RCC 7860 (cell line): Measurements from ENCODE around the gene SCFD2.

Experiments
- DNase-seq: peaks from one replicate; pipeline ENCODE4 v3.0.0-alpha.2; 2015; ENCODE audit warnings: low spot score
- FAIRE-seq: peaks from 2 replicates; lab custom pipeline; 2012; peaks lifted over from hg19 to GRCh38; lab: Jason Lieb, UNC

Gene SCFD2

DNA sequence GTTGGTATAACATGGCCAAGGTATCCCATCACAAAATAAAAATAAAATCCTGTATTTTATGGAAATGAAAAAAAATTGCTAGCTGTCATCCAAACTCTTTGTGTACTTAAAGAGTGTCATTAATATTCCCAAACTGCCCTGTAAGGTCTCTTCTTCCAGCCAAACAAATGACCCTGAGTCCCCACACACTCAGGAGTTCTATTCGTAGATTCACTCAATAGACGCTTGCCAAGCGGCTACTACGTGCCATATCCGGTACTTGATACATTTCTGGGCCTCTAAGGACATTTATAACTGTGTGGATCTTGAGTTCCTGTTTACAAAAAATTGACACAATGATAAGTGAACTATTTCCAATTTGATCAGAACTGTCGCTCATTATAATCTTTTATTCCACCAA, 245.1 kb downstream of the SCFD2 start:
- FAIRE-seq (no peak), DNase-seq (no peak)

DNA sequence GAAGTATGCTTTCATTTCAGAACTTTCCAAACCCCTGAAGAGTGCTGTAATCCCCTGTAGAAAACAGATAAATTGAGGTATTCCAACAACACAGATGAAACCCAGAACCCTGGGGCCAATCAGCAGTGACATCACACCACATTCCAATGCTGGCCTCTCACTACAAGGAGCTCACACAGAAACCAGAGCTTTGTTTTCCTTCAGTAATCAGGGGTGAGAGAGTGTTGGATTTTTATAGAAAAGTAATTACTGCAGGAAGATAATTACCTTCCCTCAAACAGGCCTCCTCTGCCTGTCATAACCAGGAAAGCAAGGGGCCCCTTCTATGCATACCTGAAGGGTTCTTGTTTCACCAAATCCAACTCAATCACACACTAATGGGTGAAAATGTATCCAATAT, 246.2 kb downstream of the SCFD2 start:
- DNase-seq, result no peak
- no peak for FAIRE-seq

DNA sequence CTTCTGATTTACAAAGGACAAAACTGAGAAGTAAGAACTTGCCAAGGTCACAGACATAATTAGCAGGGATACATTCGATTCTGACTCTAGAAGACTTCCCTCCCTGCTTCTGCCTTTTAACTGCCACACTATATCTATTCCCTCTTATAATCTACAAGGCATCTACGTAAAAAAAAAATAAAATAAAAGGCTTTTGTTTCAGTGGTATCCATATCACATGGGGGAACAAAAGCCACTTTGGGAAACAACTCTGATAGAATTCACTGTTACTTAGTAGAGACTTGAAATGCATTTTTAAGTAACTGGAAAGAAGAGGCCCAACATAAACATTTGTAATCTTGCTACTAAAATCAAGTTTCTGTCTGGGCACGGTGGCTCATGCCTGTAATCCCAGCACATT, 247.2 kb downstream of the SCFD2 start:
- DNase-seq, result no peak
- FAIRE-seq, result no peak

DNA sequence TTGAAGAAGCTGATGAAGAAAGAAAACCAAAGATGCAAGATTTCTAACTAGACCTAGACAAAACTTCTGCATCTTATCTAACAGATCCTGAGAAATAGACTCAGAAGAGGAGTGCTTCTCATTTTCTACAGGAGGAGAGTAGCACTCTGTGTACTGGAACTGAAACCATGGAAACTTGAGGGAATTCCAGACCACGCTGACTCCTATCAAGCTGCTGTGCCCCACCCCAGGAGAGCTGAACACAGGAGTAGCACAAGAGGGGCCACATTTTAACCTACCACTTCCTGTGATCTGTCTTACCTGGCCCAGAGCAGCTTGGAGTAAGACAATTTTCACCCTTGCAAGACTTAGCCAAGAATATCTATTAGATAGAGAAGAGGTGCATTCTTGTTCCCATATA, 248.9 kb downstream of the SCFD2 start:
- FAIRE-seq (no peak), DNase-seq (no peak)

DNA sequence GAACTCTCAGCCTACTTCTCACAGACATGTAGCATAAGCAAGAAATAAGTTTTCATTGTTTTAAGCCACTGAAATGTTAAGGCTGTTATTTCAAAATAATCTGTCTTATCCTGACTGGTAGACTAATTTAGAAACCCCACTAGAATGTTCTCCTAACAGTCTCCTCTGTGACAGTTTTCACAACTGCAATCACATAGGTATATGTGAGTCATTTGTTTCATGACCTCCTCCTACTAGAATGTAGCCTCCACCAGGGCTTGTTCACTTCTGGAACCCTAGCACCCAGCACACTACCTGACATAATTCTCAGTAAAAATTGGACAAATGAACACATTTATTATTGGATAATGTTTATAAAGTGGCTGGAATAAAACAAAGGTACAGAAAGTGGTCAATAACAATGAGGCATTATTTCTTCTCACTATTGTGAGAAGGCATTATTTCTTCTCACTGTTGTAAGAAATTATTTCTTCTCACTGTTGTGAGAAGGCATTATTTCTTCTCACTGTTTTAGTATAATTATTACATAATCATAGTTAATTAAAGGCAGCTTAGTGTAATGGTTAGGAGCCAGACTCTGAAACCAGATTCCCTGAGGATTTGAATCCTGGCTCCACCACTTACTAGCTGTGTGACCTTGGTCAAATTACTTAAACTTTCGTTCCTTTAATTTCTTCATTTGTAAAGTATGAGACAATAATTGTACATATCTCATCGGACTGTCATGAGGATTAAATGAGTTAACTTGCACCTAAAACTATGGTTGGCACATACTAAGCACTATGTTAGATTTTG, 252.2 kb downstream of the SCFD2 start:
- DNase-seq (no peak), FAIRE-seq (no peak)

DNA sequence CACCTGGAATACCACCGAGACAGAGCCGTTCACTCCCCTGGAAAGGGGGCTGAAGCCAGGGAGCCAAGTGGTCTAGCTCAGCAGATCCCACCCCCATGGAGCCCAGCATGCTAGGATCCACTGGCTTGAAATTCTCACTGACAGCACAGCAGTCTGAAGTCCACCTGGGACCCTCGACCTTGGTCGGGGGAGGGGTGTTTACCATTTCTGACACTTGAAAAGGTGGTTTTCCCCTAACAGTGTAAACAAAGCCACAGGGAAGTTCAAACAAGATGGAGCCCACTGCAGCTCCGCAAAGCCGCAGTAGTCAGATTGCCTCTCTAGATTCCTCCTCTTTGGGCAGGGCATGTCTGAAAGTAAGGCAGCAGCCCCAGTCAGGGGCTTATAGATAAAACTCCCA, 260.5 kb downstream of the SCFD2 start:
- no peak for DNase-seq
- FAIRE-seq, result no peak

DNA sequence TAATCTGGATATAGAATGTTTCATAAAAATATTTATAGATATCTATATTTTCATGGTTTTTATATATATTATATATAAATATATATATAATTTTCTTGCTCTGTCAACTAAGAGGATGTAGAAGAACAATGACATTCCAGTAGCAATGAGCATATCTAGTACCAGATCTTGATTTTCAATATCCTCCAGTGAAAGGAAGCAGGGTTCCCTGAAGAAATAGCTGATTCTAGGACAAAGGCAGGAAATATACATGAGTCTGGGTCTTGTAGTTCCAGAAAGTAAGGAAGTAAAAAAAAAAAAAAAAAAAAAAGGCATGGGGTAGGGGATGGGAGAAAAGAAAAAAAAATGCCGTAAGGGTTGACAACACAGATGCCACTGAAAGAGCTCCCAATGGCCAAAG, 262.4 kb downstream of the SCFD2 start:
- FAIRE-seq, result no peak
- DNase-seq, result no peak

DNA sequence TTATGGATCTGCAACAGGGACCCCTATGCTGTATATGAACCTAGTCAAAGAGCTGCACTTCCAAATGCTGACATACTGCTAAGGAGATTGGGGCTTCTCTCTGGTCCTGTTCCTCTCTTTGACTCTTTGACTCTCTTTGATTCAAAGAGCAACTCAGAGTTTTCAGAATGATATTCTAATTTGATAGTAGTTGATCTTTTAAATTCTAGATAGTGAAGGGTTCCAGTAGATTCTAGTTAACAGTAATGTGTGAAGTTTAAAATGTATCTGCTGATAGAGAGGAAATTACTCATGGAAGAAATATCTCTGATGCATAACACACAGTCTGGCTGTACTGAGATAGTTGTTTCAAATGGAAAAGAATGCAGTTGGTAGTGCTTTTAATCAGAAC, 264.7 kb downstream of the SCFD2 start:
- FAIRE-seq, result peak; percentile 90
- DNase-seq, result peak; percentile 54

DNA sequence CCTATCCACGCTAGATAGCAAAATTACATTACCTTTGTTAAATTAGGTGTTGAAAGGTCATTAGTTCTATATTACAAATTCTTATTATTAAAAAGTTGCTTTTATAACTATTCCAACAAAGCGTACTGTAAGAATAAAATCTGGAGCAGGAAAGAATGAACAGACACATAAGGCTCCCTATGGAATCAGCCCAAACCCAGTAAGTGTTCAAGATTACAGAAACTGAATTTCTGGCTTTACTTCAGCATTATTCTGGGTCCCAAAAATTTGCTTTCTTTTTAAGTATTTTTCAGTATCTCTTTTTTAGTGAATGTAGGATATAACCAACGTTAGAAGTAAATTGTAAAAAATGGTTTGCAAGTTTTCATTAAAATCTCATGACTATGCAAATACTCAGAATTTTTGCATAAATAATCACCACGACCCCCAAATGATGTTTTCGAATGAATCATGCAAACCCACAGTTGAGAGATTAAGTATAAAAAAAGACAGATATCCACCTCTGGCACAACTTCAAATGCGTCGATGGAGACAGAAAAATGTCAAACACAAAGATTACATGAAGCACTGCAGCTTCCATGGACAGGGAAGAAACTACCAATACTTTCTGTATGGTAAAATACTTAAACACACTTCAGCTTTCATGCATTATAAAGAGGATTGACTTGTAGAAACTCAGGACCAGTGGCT, 265.2 kb downstream of the SCFD2 start:
- DNase-seq, result no peak
- no peak for FAIRE-seq

DNA sequence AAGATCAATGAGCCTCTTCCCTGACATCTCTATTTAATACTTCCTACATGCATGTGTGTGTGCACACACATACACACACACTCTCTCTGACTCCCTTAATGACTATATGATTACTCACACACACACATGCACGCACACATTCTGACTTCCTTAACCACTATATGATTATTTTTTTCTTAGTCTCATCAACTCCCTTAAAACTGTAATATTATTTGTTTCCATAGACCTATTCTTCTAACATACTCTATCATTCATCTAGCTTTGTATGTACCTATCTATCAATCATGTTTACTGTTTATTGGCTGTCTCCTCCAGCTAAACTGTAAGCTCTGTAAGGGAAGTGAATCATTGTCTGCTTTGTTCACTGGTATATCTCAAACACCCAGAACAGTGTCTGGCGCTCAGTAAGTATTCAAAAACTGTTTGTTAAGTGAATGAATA, 267.2 kb downstream of the SCFD2 start:
- DNase-seq (peak; percentile 26), FAIRE-seq (no peak)

DNA sequence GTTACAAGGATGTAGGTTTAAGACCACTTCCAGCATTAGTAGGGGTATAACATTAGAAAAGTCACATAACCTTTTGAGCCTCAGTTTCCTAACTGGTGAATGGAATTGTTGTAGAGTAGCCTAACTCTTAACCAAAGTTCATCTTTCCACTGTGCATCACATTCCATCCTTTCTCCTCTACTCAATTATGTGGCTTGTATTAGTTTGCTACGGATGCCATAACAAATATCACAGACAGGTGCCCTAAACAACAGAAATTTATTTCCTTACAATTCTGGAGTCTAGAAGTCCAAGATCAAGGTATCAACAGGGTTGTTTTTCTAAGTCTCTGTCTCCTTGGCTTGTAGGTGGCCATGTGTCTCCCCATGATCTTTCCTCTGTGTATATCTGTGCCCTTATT, 271.8 kb downstream of the SCFD2 start:
- FAIRE-seq, result no peak
- DNase-seq, result no peak

DNA sequence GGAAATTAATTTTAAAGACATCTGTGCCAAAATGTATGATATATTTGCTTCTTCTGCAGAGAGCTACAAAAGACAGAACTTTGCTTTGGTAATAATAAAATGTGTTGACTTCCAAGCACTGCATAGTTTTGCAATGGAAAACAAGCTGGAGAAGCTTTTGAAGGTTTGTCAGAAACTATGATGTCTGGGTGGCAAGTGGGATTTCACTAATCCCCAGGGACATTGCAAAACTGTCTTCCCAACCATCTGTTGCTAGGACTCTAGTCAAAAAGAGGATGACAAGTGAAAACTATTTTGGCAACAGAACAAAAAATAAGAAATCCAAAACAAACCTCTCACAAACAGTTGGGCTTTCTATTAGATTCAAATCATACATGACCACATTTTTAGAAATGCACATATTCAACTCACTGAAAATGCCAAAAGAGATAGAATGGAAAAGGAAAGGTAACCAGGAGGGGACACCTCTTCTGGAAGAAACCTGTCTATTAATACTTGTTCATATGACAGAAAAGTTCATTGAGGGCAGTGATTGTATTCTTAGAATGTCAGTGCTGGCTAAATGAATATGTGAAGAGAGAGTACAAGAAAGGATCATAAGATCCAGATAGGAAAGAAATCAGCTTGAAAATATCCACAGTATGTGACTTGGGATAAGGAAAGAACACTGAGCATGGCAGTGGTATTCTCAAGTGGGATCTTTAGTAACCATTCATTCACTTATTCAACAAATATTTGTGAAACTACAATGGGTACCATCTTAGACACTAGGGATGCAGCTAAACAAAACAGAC, 275.7 kb downstream of the SCFD2 start:
- no peak for DNase-seq
- FAIRE-seq, result no peak

DNA sequence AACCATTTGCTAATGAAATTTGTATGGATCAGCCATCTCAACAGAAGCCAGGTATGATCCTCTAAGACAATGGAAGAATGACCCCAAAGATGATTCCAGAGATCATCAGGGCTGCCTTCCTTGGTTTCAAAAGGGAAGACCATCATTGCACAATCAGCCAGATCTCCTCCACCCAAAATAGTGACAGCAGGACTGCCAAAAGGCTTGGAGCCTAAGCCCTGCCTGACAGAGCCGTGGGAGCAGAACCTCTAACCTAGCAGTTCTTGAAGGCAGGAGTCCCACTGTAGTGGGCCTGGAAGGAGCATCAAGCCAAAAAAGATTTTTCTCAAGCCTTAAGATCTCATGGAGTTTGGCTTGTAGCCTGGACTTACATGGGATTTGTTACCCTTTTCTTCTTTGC, 277.7 kb downstream of the SCFD2 start:
- no peak for DNase-seq
- no peak for FAIRE-seq

DNA sequence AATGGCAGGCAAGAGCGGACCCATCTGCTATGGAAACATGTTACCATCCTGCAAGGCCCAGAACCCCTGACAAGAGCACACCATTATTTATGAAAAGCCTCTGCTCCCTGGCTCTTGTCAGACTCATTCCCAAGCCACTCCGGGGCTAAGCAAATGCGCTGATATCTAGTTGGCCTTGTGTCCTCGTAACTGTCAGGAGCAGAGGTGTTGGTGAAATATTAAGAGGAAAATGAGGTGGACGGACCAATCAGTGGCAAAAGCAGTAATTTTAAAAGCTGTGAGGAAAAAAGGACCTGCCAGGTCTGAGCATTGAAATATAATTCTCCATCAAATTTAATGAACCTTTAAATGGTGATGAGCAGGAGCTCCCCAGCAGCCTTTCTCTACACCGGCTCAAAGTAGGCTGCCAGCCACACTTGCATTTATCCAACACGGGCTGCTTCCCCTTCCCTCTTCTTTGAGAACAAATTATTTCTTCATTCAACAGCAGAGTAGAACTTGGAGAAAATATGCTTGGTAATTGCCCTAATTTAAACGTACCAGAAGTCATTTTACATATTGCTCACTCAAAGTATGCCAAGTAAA, 289.4 kb downstream of the SCFD2 start:
- FAIRE-seq, result no peak

DNA sequence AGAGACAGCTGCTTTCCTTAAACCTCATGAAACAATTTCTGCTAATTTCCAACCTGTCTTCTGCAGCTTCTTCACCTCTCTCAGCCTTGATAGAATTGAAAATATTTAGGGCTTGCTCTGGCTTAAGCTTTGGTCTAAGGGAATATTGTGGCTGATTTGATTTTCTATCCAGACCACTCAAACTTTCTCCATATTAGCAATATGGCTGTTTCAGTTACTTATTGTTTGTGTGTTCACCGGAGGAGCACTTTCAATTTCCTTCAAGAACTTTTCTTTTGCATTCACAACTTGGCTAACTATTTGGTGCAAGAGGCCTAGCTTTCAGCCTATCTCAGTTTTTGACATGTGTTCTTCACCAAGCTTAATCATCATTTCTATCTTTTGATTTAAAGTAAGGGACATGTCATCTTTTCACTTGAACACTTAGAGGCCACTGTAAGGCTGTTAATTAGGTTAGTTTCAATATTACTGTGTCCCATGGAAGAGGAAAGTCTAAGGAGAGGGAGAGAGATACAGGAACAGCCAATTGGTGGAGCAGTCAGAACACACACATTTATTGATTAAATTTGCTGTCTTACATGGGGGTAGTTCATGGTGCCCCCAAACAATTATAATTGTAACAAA, 290.6 kb downstream of the SCFD2 start:
- no peak for FAIRE-seq
- no peak for DNase-seq

More for the DNA sequence above, 289.4 kb downstream of the SCFD2 start:
- DNase-seq, result no peak

DNA sequence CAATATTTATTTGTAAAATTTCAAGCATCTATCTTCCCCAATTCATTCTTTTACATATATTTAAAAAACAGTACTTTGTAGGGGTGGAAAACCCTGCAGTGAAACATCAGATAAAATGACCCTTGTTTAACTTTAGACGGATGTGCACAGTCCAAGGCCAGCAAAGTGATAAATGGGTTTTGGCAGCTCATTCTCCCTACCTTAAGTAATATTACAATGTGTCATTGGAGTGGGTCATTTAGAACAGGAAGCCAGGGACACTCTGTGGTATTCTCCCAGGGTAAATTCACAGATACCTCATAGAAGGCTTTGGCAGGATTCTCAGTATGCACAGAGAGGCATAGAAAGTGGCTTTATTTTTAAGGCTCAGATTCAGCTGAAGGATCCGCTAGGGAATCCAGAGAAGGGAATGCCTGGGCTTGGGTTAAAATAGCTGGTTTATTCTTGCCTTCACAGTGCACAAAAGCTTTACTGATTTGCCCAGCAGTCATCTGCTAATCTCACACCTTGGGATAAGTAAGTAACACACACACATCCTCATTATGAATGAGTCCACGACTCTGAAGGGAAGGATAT, 297.0 kb downstream of the SCFD2 start:
- FAIRE-seq (no peak), DNase-seq (no peak)

DNA sequence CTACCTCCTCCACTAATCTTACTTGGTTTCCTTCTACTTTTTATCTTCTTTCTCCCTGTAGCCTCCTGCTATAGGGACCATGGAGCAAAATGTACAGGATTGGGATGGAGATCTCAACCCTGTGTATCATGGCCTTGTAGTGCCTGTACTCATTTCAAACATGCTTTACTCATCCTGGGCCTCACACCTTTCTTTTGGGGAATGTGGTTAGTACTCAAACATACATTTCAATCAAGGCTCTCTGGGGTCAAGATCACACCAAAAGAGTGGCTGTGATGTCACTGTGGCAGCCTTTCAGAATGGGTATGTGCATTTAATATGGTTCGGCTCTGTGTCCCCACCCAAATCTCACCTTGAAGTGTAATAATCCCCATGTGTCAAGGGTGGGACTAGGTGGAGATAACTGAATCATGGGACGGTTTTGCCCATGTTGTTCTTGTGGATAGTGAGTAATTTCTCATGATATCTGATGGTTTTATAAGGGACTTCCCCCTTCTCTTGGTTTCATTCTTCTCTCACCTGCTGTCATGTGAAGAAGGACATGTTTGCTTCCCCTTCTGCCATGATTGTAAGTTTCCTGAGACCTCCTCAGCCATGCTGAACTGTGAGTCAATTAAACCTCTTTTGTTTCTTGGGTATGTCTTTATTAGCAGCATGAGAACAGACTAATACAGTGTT, 298.6 kb downstream of the SCFD2 start:
- FAIRE-seq (no peak), DNase-seq (no peak)

DNA sequence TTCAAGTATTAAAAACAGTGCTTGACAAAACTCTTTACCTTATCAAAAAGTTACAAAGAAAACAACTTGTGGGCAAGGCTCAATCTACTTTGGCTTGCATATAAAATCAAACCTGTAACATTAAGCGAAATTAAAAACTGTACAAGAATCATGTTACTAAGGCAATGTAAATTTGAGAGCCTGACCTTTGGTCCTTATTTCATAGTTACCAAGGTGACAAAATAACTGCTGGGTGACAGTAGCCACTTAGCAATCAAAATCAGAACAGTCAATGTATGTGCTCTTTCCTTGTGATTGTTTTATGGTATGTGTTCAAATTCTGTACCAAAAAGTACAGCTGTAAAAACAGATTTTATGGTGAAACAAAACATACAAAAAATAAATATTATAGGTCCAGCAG, 299.7 kb downstream of the SCFD2 start:
- no peak for FAIRE-seq
- no peak for DNase-seq

DNA sequence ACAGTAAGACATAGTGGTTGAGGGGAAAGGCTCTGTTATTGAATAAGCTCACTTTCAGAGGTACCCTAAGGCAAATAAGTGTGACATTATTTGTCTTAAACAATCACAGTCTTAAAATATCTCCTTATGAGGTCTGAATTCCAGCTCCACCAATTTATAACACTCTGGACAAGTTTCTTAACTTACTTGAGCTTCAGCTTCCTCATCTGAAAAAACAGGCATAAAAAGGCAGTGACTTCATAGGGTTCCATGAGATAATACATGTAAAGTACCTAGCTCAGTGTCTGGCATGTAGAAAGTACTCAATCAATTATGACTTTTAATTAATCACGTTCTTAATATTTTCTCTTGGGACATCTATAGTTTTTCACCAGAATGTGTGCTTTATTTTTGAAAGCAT, 301.3 kb downstream of the SCFD2 start:
- FAIRE-seq (no peak), DNase-seq (no peak)
